Esophagus muscularis mucosa (tissue), 4 donors: ENCODE data around the gene SLC25A30.

Source experiments
- CTCF ChIP-seq, 3 experiments: fragments of 200-600 bp in 2 of 3; fragments of 450-650 bp in 1 of 3; sonication (generic) in 2 of 3; IDR thresholded peaks; one replicate each; pipeline ENCODE4 v1.5.1; 2017 to 2019; ENCODE audit warnings: antibody characterized with exemption in 3 of 3, mild to moderate bottlenecking in 2 of 3, moderate library complexity in 1 of 3
- EP300 ChIP-seq: sonication (generic); formaldehyde crosslinking; IDR thresholded peaks from one replicate; pipeline ENCODE4 v1.6.1; 2017; ENCODE audit warnings: antibody characterized with exemption
- POLR2A ChIP-seq: fragments of 450-650 bp; IDR thresholded peaks from one replicate; pipeline ENCODE4 v1.6.1; 2017; ENCODE audit warnings: antibody characterized with exemption, moderate library complexity, mild to moderate bottlenecking, low read depth
- POLR2AphosphoS5 ChIP-seq, 2 donors: sonication (generic); formaldehyde crosslinking; IDR thresholded peaks; one replicate each; pipeline ENCODE4 v1.6.1; 2017; ENCODE audit warnings: antibody characterized with exemption in 2 of 2

GRCh38 chr13:45422731-45423292 lies 4.6 kb upstream of the SLC25A30 start:
- TF ChIP-seq CTCF (IDR thresholded peaks at IDR 0.05) (no peak), POLR2A (no peak), POLR2AphosphoS5 (IDR thresholded peaks at IDR 0.05) (no peak), EP300 (no peak)
